Neural cell (in vitro differentiated cells): ENCODE measurements around the gene PI3. TPM values are rescaled to one million over a fixed set of nuclear protein-coding genes. Genes with fewer than 3 reads are reported as not detected.

Experiments used
- H2AFZ ChIP-seq: fragments of 200-600, 300-800 bp; sonication (generic), shearing (Covaris generic); 2 replicates; pipeline ENCODE4 v1.6.0; 2014; ENCODE audit warnings: low read depth, mild to moderate bottlenecking, antibody characterized with exemption, low read length, moderate library complexity
- H3F3A ChIP-seq: fragments of 200-600 bp; shearing (Covaris generic); 2 replicates; pipeline ENCODE4 v1.6.1; 2016; ENCODE audit warnings: mild to moderate bottlenecking, moderate library complexity, mixed read lengths, antibody characterized with exemption, low read length; ENCODE audit not compliant: insufficient read depth, poor library complexity, severe bottlenecking
- H3K27ac ChIP-seq: fragments of 200-600, 300-800 bp; sonication (generic), shearing (Covaris generic); 2 replicates; pipeline ENCODE4 v1.5.1; 2014; ENCODE audit warnings: mild to moderate bottlenecking, low read length, moderate library complexity
- H3K27me3 ChIP-seq: fragments of 300-800, 200-600 bp; sonication (generic), shearing (Covaris generic); 2 replicates; pipeline ENCODE4 v1.6.0; 2014; ENCODE audit warnings: mild to moderate bottlenecking, low read depth, low read length, moderate library complexity; ENCODE audit not compliant: insufficient read depth
- H3K36me3 ChIP-seq: fragments of 300-800, 200-600 bp; sonication (generic), shearing (Covaris generic); 2 replicates; pipeline ENCODE4 v1.5.1; 2014; ENCODE audit warnings: mild to moderate bottlenecking, antibody characterized with exemption, low read length, moderate library complexity; ENCODE audit not compliant: insufficient read depth
- H3K4me2 ChIP-seq: fragments of 300-800, 200-600 bp; sonication (generic), shearing (Covaris generic); 2 replicates; pipeline ENCODE4 v1.6.0; 2014; ENCODE audit warnings: mild to moderate bottlenecking, low read length
- H3K4me3 ChIP-seq: fragments of 300-800, 200-600 bp; sonication (generic), shearing (Covaris generic); 2 replicates; pipeline ENCODE4 v1.5.1; 2014; ENCODE audit warnings: mild to moderate bottlenecking, low read length, moderate library complexity
- H3K79me2 ChIP-seq: fragments of 200-600 bp; shearing (Covaris generic); replicated peaks from 2 replicates; pipeline ENCODE4 v1.6.0; 2014; ENCODE audit warnings: mild to moderate bottlenecking, low read length, moderate library complexity; ENCODE audit not compliant: insufficient read depth
- H3K9ac ChIP-seq: fragments of 300-800, 200-600 bp; sonication (generic), shearing (Covaris generic); 2 replicates; pipeline ENCODE4 v1.6.1; 2016; ENCODE audit warnings: mild to moderate bottlenecking, low read length, mixed read lengths
- H3K9me2 ChIP-seq: fragments of 200-600 bp; shearing (Covaris generic); 2 replicates; pipeline ENCODE4 v1.6.1; 2016; ENCODE audit warnings: mild to moderate bottlenecking, low read length, mixed read lengths; ENCODE audit not compliant: insufficient read depth
- H3K9me3 ChIP-seq: fragments of 200-600, 300-800 bp; sonication (generic), shearing (Covaris generic); 2 replicates; pipeline ENCODE4 v1.6.1; 2016; ENCODE audit warnings: mild to moderate bottlenecking, mixed run types, low read length, moderate library complexity, mixed read lengths
- H4K20me1 ChIP-seq: fragments of 200-600 bp; shearing (Covaris generic); 2 replicates; pipeline ENCODE4 v1.6.1; 2016; ENCODE audit warnings: mild to moderate bottlenecking, mixed run types; ENCODE audit not compliant: insufficient read depth
- EP300 ChIP-seq: fragments of 450-650 bp; conservative IDR thresholded peaks from 2 replicates; pipeline ENCODE4 v1.6.1; 2014; ENCODE audit warnings: antibody characterized with exemption, mild to moderate bottlenecking, moderate library complexity; ENCODE audit not compliant: poor library complexity, severe bottlenecking
- EZH2 ChIP-seq: fragments of 200-600, 300-800 bp; shearing (Covaris generic), sonication (generic); IDR thresholded peaks from 2 replicates; pipeline ENCODE4 v1.6.1; 2014; ENCODE audit warnings: antibody characterized with exemption, low read length, borderline replicate concordance, mild to moderate bottlenecking; ENCODE audit not compliant: insufficient read depth, poor library complexity, severe bottlenecking
- MXI1 ChIP-seq: fragments of 450-650 bp; conservative IDR thresholded peaks from 2 replicates; pipeline ENCODE4 v1.6.1; 2014; ENCODE audit warnings: antibody characterized with exemption, mild to moderate bottlenecking; ENCODE audit not compliant: poor library complexity, severe bottlenecking
- POLR2AphosphoS5 ChIP-seq: IDR thresholded peaks from 2 replicates; pipeline ENCODE4 v1.6.1; 2012
- RAD21 ChIP-seq: fragments of 450-650 bp; conservative IDR thresholded peaks from 2 replicates; pipeline ENCODE4 v1.6.1; 2014; ENCODE audit warnings: antibody characterized with exemption, mild to moderate bottlenecking, moderate library complexity
- SMC3 ChIP-seq: fragments of 450-650 bp; conservative IDR thresholded peaks from 2 replicates; pipeline ENCODE4 v1.6.1; 2014; ENCODE audit warnings: antibody characterized with exemption, mild to moderate bottlenecking, moderate library complexity; ENCODE audit not compliant: poor library complexity
- TAF1 ChIP-seq: IDR thresholded peaks from 2 replicates; pipeline ENCODE4 v1.6.1; 2012; ENCODE audit warnings: low read depth
- polyA plus RNA-seq: library from polyadenylated mRNA; depleted of rRNA; stranded (reverse); fragments of >200 nt; gene quantifications from 2 replicates; pipeline ENCODE4 v1.2.3, GENCODE V29; 2014
- TF ChIP-seq, protein P1 (sequence below): IDR thresholded peaks from 2 replicates; pipeline ENCODE4 v1.6.1; 2012; ENCODE audit warnings: borderline replicate concordance
- TF ChIP-seq, protein P2 (sequence below): fragments of 450-650 bp; IDR thresholded peaks from 2 replicates; pipeline ENCODE4 v1.5.1; 2014; ENCODE audit warnings: antibody characterized with exemption, mild to moderate bottlenecking, moderate library complexity; ENCODE audit not compliant: poor library complexity, severe bottlenecking

The PI3 gene
- polyA plus RNA-seq, 1 donor from 2014 or later, result 1.4 TPM

DNA sequence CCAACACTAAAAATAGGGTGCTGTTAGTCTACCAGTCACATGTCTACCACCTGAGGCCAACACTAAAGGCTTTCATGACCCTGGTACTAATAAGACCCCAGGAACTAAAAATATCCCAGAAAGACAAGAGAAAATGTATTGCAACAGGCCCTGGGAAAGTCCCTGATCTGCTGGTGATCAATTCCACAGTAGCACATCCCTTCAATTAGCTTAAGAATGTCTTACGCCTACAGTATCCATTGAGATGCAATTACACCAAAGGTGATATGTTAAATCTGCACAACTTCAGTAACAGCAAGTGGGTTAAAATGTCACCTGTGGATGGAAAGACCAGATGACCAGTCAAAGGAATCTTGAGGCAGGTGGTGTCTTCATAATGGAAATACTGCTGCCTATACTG is 35.2 kb downstream of the PI3 start:
- H3K27me3 ChIP-seq, result no peaks in the 10 kb centered on the region
- H3K9ac ChIP-seq, result no peak overlapping the region
- no peaks in the 10 kb centered on the region for H3K79me2 ChIP-seq

DNA sequence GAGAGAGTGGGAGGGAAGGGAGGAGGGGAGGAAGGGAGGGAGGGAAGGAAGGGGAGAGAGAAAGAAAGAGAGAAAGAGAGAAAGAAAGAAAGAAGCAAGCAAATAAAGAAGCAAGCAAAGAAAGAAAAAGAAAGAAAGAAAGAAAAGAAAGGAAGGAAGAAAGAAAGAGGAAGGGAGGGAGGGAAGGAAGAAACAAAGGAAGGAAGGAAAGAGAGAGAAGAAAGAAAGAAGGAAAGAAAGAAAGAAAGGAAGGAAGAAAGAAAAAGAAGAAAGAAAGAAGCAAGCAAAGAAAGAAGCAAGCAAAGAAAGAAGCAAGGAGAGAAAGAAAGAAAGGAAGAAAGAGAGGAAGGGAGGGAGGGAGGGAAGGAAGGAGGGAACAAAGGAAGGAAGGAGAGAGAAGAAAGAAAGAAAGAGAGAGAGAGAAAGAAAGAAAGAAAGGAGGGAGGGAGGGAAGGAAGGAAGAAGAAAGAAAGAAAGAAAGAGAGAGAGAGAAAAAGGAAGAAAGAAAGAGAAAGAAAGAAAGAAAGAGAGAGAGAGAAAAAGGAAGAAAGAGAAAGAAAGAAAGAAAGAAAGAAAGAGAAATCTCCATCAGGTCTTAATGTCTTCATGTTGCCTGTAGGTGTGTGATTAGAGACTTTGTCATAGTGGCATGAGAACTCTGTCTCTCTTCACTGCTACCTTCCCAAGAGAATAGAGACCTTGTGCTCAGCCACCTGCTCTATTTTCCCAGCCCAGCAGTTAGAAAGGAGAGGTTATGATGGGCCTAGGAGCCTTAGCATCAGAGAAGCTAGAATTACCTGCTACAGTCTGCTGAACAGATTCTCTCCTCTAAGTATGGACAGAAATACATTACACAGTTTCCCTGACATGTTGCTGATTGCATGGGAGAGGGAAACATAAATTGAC is 37.1 kb downstream of the PI3 start:
- no peaks in the 10 kb centered on the region for H3K36me3 ChIP-seq
- H3K79me2 ChIP-seq, result no peaks in the 10 kb centered on the region
- no peaks in the 10 kb centered on the region for H3K9me3 ChIP-seq
- H3K4me2 ChIP-seq, result no peak overlapping the region
- no peak overlapping the region for H3K9ac ChIP-seq
- H3K27me3 ChIP-seq, result no peaks in the 10 kb centered on the region
- no peak overlapping the region for H2AFZ ChIP-seq
- H3K9me2 ChIP-seq, result no peaks in the 10 kb centered on the region
- no peak for TF ChIP-seq RAD21
- TF ChIP-seq, protein P1, sequence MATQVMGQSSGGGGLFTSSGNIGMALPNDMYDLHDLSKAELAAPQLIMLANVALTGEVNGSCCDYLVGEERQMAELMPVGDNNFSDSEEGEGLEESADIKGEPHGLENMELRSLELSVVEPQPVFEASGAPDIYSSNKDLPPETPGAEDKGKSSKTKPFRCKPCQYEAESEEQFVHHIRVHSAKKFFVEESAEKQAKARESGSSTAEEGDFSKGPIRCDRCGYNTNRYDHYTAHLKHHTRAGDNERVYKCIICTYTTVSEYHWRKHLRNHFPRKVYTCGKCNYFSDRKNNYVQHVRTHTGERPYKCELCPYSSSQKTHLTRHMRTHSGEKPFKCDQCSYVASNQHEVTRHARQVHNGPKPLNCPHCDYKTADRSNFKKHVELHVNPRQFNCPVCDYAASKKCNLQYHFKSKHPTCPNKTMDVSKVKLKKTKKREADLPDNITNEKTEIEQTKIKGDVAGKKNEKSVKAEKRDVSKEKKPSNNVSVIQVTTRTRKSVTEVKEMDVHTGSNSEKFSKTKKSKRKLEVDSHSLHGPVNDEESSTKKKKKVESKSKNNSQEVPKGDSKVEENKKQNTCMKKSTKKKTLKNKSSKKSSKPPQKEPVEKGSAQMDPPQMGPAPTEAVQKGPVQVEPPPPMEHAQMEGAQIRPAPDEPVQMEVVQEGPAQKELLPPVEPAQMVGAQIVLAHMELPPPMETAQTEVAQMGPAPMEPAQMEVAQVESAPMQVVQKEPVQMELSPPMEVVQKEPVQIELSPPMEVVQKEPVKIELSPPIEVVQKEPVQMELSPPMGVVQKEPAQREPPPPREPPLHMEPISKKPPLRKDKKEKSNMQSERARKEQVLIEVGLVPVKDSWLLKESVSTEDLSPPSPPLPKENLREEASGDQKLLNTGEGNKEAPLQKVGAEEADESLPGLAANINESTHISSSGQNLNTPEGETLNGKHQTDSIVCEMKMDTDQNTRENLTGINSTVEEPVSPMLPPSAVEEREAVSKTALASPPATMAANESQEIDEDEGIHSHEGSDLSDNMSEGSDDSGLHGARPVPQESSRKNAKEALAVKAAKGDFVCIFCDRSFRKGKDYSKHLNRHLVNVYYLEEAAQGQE, result no peak
- TF ChIP-seq EZH2, result no peak
- TF ChIP-seq TAF1, result no peak
- TF ChIP-seq MXI1, result no peak
- no peak for TF ChIP-seq POLR2AphosphoS5
- no peak for TF ChIP-seq SMC3
- H3K4me3 ChIP-seq, result no peak overlapping the region
- no peaks in the 10 kb centered on the region for H4K20me1 ChIP-seq
- H3F3A ChIP-seq, result no peaks in the 10 kb centered on the region
- H3K27ac ChIP-seq, result no peak overlapping the region

More for the DNA sequence above, 35.2 kb downstream of the PI3 start:
- no peaks in the 10 kb centered on the region for H3K36me3 ChIP-seq
- H4K20me1 ChIP-seq, result no peaks in the 10 kb centered on the region
- no peak overlapping the region for H3K4me2 ChIP-seq
- no peak overlapping the region for H2AFZ ChIP-seq
- no peak for TF ChIP-seq EP300
- no peak for TF ChIP-seq SMC3
- TF ChIP-seq, protein P2, sequence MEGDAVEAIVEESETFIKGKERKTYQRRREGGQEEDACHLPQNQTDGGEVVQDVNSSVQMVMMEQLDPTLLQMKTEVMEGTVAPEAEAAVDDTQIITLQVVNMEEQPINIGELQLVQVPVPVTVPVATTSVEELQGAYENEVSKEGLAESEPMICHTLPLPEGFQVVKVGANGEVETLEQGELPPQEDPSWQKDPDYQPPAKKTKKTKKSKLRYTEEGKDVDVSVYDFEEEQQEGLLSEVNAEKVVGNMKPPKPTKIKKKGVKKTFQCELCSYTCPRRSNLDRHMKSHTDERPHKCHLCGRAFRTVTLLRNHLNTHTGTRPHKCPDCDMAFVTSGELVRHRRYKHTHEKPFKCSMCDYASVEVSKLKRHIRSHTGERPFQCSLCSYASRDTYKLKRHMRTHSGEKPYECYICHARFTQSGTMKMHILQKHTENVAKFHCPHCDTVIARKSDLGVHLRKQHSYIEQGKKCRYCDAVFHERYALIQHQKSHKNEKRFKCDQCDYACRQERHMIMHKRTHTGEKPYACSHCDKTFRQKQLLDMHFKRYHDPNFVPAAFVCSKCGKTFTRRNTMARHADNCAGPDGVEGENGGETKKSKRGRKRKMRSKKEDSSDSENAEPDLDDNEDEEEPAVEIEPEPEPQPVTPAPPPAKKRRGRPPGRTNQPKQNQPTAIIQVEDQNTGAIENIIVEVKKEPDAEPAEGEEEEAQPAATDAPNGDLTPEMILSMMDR, result no peak
- TF ChIP-seq, protein P1, result no peak
- TF ChIP-seq TAF1, result no peak
- TF ChIP-seq EZH2, result no peak
- TF ChIP-seq RAD21, result no peak
- no peak for TF ChIP-seq MXI1
- no peak for TF ChIP-seq POLR2AphosphoS5
- no peaks in the 10 kb centered on the region for H3F3A ChIP-seq
- no peak overlapping the region for H3K4me3 ChIP-seq
- H3K27ac ChIP-seq, result no peak overlapping the region
- H3K9me2 ChIP-seq, result no peaks in the 10 kb centered on the region
- no peaks in the 10 kb centered on the region for H3K9me3 ChIP-seq
